Astrocyte (in vitro differentiated cells and primary cell): ENCODE results near the gene IL17RD. TPM values are rescaled to one million over a fixed set of nuclear protein-coding genes. Genes with fewer than 3 reads are reported as not detected.

ENCODE experiments used
- DNase-seq: peaks from one replicate; pipeline ENCODE4 v3.0.0-alpha.2; 2010; ENCODE audit warnings: low read depth
- FAIRE-seq: peaks from 2 replicates; lab custom pipeline; 2011; peaks lifted over from hg19 to GRCh38; lab: Jason Lieb, UNC
- H2AFZ ChIP-seq: 2 replicates; pipeline ENCODE4 v1.6.0; 2012; ENCODE audit warnings: low read depth, low read length, inconsistent platforms
- H3K27ac ChIP-seq: 2 replicates; pipeline ENCODE4 v1.5.1; 2011; ENCODE audit warnings: low read depth, low read length, inconsistent platforms
- H3K27me3 ChIP-seq: 2 replicates; pipeline ENCODE4 v1.6.0; 2011; ENCODE audit warnings: low read length, inconsistent platforms; ENCODE audit not compliant: insufficient read depth
- H3K36me3 ChIP-seq: 2 replicates; pipeline ENCODE4 v1.5.1; 2011; ENCODE audit warnings: low read length, inconsistent platforms; ENCODE audit not compliant: insufficient read depth
- H3K4me1 ChIP-seq: 2 replicates; pipeline ENCODE4 v1.5.1; 2011; ENCODE audit warnings: low read length, inconsistent platforms; ENCODE audit not compliant: insufficient read depth
- H3K4me2 ChIP-seq: 2 replicates; pipeline ENCODE4 v1.6.0; 2012; ENCODE audit warnings: low read length, inconsistent platforms
- H3K4me3 ChIP-seq: 2 replicates; pipeline ENCODE4 v1.5.1; 2011; ENCODE audit warnings: low read depth, mild to moderate bottlenecking, low read length, inconsistent platforms; ENCODE audit not compliant: insufficient read depth
- H3K79me2 ChIP-seq: 2 replicates; pipeline ENCODE4 v1.6.0; 2012; ENCODE audit warnings: mild to moderate bottlenecking, low read length, inconsistent platforms; ENCODE audit not compliant: insufficient read depth
- H3K9ac ChIP-seq: 2 replicates; pipeline ENCODE4 v1.6.0; 2012; ENCODE audit warnings: mild to moderate bottlenecking, low read length, inconsistent platforms
- H3K9me3 ChIP-seq: 2 replicates; pipeline ENCODE4 v1.5.1; 2012; ENCODE audit warnings: low read depth, mild to moderate bottlenecking, low read length, inconsistent platforms; ENCODE audit not compliant: insufficient read depth
- H4K20me1 ChIP-seq: 2 replicates; pipeline ENCODE4 v1.6.0; 2012; ENCODE audit warnings: low read length, inconsistent platforms; ENCODE audit not compliant: insufficient read depth
- H3K27ac Mint-ChIP-seq: one replicate; pipeline ENCODE4 v1.8.0; 2021; ENCODE audit warnings: mild to moderate bottlenecking, mixed read lengths; ENCODE audit not compliant: unreplicated experiment
- H3K27me3 Mint-ChIP-seq: one replicate; pipeline ENCODE4 v1.8.0; 2021; ENCODE audit warnings: low read depth, mixed read lengths; ENCODE audit not compliant: unreplicated experiment
- H3K36me3 Mint-ChIP-seq: one replicate; pipeline ENCODE4 v1.8.0; 2021; ENCODE audit warnings: low read depth, mixed read lengths; ENCODE audit not compliant: unreplicated experiment
- H3K4me1 Mint-ChIP-seq: one replicate; pipeline ENCODE4 v1.8.0; 2021; ENCODE audit warnings: low read depth, mixed read lengths; ENCODE audit not compliant: unreplicated experiment
- H3K4me3 Mint-ChIP-seq: one replicate; pipeline ENCODE4 v1.8.0; 2021; ENCODE audit warnings: mild to moderate bottlenecking, moderate library complexity, mixed read lengths; ENCODE audit not compliant: unreplicated experiment
- H3K9me3 Mint-ChIP-seq: one replicate; pipeline ENCODE4 v1.8.0; 2021; ENCODE audit warnings: mild to moderate bottlenecking, mixed read lengths; ENCODE audit not compliant: unreplicated experiment
- EZH2 ChIP-seq: IDR thresholded peaks from 2 replicates; pipeline ENCODE4 v1.6.1; 2012; ENCODE audit warnings: mild to moderate bottlenecking, low read length, inconsistent platforms; ENCODE audit not compliant: insufficient read depth
- total RNA-seq: library from RNA; stranded (reverse); gene quantifications from 2 replicates; pipeline ENCODE4 v1.2.1, GENCODE V29; 2021
- TF ChIP-seq, protein P1 (sequence below): IDR thresholded peaks from 2 replicates; pipeline ENCODE4 v1.5.1; 2011; ENCODE audit warnings: low read depth, mild to moderate bottlenecking, inconsistent platforms, low read length, moderate library complexity; ENCODE audit not compliant: insufficient read depth

Gene IL17RD
- total RNA-seq, 1 donor from 2014 or later, result 13.0 TPM

DNA sequence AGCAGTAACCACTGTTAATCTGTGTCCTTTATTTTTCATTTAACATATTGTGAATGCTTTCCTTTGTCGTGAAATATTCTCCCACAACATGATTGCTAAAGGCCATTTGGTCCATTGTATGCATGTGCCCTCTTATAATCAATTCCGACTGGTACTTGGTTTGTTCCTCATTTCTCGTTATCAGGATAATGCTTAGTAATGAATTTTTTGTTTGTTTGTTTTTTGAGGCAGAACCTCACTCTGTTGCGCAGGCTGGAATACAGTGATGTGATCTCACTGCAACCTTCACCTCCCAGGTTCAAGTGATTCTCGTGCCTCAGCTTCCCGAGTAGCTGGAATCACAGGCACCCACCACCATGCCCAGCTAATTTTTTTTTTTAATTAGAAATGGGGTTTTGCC is 82.7 kb downstream of the IL17RD start:
- Histone ChIP-seq H3K4me3 (no peak overlapping the region), H3K27me3 (no peaks in the 10 kb centered on the region), H3K27ac (no peak overlapping the region), H3K4me1 (peaks cover 10% of the 10 kb centered on the region), H3K79me2 (no peaks in the 10 kb centered on the region), H4K20me1 (peaks cover 7% of the 10 kb centered on the region), H3K4me2 (no peak overlapping the region), H3K9me3 (no peaks in the 10 kb centered on the region), H2AFZ (no peak overlapping the region), H3K36me3 (no peaks in the 10 kb centered on the region), H3K9ac (no peak overlapping the region)
- H3K36me3 Mint-ChIP-seq, result no peaks in the 10 kb centered on the region
- no peak for TF ChIP-seq EZH2
- TF ChIP-seq, protein P1, sequence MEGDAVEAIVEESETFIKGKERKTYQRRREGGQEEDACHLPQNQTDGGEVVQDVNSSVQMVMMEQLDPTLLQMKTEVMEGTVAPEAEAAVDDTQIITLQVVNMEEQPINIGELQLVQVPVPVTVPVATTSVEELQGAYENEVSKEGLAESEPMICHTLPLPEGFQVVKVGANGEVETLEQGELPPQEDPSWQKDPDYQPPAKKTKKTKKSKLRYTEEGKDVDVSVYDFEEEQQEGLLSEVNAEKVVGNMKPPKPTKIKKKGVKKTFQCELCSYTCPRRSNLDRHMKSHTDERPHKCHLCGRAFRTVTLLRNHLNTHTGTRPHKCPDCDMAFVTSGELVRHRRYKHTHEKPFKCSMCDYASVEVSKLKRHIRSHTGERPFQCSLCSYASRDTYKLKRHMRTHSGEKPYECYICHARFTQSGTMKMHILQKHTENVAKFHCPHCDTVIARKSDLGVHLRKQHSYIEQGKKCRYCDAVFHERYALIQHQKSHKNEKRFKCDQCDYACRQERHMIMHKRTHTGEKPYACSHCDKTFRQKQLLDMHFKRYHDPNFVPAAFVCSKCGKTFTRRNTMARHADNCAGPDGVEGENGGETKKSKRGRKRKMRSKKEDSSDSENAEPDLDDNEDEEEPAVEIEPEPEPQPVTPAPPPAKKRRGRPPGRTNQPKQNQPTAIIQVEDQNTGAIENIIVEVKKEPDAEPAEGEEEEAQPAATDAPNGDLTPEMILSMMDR, result no peak
- H3K27ac Mint-ChIP-seq, result no peak overlapping the region
- peaks cover 1% of the 10 kb centered on the region for H3K4me1 Mint-ChIP-seq
- peaks cover 16% of the 10 kb centered on the region for H3K27me3 Mint-ChIP-seq
- no peaks in the 10 kb centered on the region for H3K9me3 Mint-ChIP-seq
- peak; percentile 41 for FAIRE-seq
- DNase-seq, result no peak
- H3K4me3 Mint-ChIP-seq, result no peak overlapping the region

DNA sequence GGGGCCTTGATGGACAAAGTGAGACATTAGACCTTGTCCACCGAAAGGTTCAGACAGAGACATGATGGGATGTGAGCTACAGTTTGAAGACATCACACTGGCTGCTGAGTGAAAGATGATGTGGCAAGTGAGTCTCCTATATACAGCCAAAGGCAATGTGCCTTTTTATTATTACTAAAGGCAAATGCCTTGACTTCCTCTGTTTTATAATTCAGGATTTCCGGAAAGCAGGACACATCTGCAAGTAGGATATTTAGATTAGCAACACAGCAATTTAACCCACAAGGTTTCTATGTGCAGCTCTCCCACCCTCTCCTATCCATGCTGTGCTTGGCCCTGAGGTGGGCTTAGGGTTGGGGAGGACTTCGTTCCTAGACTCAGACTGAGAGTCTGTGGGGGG is 84.0 kb downstream of the IL17RD start:
- Histone ChIP-seq H3K79me2 (no peaks in the 10 kb centered on the region), H3K27ac (no peak overlapping the region), H3K9ac (no peak overlapping the region), H3K4me3 (no peak overlapping the region), H4K20me1 (peaks cover 14% of the 10 kb centered on the region), H3K4me2 (no peak overlapping the region), H2AFZ (no peak overlapping the region), H3K27me3 (no peaks in the 10 kb centered on the region), H3K9me3 (no peaks in the 10 kb centered on the region), H3K4me1 (peaks cover 10% of the 10 kb centered on the region), H3K36me3 (no peaks in the 10 kb centered on the region)
- Mint-ChIP-seq H3K9me3 (no peaks in the 10 kb centered on the region), H3K36me3 (peaks cover 2% of the 10 kb centered on the region), H3K4me3 (no peak overlapping the region), H3K27me3 (peaks cover 19% of the 10 kb centered on the region), H3K4me1 (peaks cover 1% of the 10 kb centered on the region), H3K27ac (no peak overlapping the region)
- TF ChIP-seq EZH2, result no peak
- TF ChIP-seq, protein P1, result no peak
- DNase-seq (no peak), FAIRE-seq (no peak)

DNA sequence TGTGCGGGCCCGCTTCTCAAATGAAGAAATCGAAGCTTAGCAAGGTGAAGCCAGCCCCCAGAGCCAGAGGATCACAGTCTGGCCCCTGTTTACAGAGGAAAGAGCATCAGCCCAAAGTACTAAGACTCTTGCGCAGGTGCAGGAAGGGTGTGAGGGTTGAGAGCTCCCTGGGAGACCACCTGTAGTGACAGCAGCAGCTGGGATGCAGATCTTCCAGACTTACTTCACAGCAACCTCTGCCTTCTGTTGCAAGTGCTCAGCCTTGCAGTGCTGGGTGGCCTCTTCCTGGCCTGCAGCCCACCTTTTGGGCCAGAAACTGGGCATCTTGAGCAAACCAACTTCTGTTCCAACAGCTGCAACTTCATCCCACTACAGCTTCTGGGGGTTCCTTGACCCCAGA is 85.0 kb downstream of the IL17RD start:
- H3K4me3 ChIP-seq, result no peak overlapping the region
- no peak for FAIRE-seq

More for the DNA sequence above, 85.0 kb downstream of the IL17RD start:
- peaks cover 2% of the 10 kb centered on the region for H3K36me3 Mint-ChIP-seq
- Histone ChIP-seq H2AFZ (no peak overlapping the region), H3K4me2 (no peak overlapping the region), H3K9me3 (no peaks in the 10 kb centered on the region), H4K20me1 (peaks cover 14% of the 10 kb centered on the region), H3K36me3 (no peaks in the 10 kb centered on the region), H3K79me2 (no peaks in the 10 kb centered on the region), H3K9ac (no peak overlapping the region), H3K27me3 (no peaks in the 10 kb centered on the region), H3K27ac (no peak overlapping the region), H3K4me1 (peaks cover 10% of the 10 kb centered on the region)
- H3K4me3 Mint-ChIP-seq, result peak overlapping the region; percentile 78
- H3K9me3 Mint-ChIP-seq, result no peaks in the 10 kb centered on the region
- H3K27me3 Mint-ChIP-seq, result peaks cover 19% of the 10 kb centered on the region
- DNase-seq, result no peak
- no peak overlapping the region for H3K27ac Mint-ChIP-seq
- TF ChIP-seq, protein P1, result no peak
- TF ChIP-seq EZH2, result no peak
- peaks cover 1% of the 10 kb centered on the region for H3K4me1 Mint-ChIP-seq
